ENCODE results near the gene FCHSD1.
"Not testable (repeated sequence)": the region's sequence is repeated elsewhere in the genome, so short reads cannot be mapped to it uniquely, and the experiment has no call there.

Gene FCHSD1

GRCh38 chr5:141615991-141616720, 35.1 kb downstream of the FCHSD1 start:
- no peak for DNase-seq

- no peak for DNase-seq
Measured at GRCh38 chr5:141613344-141613743, 37.9 kb downstream of the FCHSD1 start.

- no peak for DNase-seq
Measured at GRCh38 chr5:141611289-141611688, 39.9 kb downstream of the FCHSD1 start.

GRCh38 chr5:141609921-141610320, 41.3 kb downstream of the FCHSD1 start:
- not testable (repeated sequence) for DNase-seq

DNA sequence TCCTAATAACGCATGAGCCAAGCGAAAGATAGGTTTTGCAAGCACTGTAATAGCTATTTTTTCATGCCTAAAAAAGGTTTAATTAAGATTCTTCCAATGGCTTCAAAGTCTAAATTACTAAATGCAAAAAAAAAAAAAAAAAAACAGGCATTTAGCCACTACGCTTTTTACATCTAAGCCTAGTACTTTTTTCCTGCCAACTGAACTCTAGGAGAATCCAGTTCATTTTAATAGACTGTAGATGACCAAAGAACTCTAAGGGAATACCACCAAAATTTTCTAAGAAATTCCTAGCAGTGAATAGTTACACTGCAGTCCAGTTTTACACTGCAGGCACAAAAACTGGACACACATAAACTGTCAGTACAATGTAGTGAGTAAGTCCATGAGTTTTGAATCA, 42.2 kb downstream of the FCHSD1 start:
- DNase-seq = no peak

- DNase-seq = no peak
Measured at GRCh38 chr5:141608557-141608956, 42.7 kb downstream of the FCHSD1 start.

DNA sequence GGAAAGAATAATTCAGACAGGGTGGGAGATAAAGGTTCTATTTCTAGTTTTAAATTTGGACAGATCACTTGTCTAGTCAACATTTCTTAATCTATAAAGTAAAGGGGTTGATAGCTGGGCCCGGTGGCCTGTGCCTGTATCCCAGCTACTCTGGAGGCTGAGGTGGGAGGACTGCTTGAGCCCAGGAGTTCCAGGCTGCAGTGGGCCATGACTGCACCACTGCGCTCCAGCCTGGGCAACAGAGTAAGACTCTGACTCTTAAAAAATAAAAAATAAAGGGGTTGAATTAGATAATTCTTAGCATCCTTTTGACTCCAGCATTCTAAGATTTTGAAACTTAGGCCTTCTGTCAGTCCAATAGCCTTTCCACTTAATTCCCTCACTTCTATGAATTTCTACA, 43.2 kb downstream of the FCHSD1 start:
- DNase-seq = no peak

GRCh38 chr5:141605523-141606277, 45.5 kb downstream of the FCHSD1 start:
- peak; percentile 47 for DNase-seq

- no peak for DNase-seq
Measured at GRCh38 chr5:141603923-141604717, 47.1 kb downstream of the FCHSD1 start.

DNA sequence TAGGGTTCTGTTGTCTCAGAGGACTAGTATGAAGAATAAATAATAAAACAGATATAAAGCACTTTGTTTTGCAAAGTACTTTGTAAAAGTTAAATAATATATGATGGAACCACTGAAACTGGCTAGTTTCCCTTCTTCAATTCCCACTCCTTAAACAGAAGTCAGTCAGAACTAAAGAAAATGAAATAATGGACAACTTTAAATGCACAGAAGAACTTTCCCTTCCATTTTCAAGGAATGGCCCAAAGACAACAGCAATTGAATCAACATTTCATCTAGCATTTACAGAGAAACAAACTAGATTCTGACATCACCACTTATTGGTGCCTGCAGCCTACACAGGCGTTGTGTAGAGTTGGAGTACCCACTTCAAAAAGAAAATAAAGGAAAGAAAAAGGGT, 48.6 kb downstream of the FCHSD1 start:
- DNase-seq = no peak

GRCh38 chr5:141598391-141599345, 52.5 kb downstream of the FCHSD1 start:
- no peak for DNase-seq

DNA sequence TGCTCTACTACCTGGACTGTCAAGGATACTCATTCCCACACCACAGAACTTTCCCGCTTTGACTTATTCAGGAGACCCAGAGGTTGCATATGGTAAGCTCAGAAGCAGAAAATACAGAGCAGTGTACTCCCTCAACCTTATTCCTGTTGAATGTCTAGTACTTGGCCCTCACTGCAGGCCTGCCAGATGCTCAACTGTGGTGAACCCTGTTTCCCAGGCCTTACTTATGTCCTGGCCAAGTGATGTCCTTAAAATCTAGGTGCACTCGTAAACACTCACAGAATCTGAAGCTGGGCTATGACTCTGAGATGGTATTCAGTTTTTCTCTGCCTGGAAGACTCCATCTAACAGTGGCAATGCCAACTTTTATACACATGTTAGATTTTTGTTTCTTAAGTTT, 53.4 kb downstream of the FCHSD1 start:
- no peak for DNase-seq

DNA sequence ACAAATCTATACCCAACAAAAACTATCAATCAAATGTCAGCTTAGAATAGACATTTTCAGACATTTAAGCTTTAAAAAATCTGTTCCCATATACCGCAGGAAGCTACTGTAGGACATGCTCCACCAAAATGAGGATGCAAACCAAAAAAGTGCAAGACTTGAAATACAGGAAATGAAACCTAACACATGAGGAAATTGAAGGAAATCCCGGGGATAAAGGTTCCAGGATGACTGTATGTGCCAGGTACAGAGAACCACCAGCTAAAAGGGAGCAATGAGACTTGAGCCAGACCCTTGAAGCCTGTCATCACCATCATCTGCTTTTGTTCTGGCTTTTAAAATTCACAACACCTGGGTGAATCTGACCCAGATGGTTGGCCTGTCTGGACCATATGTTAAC, 53.8 kb downstream of the FCHSD1 start:
- DNase-seq = no peak

GRCh38 chr5:141596867-141597266, 54.4 kb downstream of the FCHSD1 start:
- no peak for DNase-seq

- no peak for DNase-seq
Measured at GRCh38 chr5:141590127-141590526, 61.1 kb downstream of the FCHSD1 start.
